ENCODE results near the gene SRSF7. TPM values are rescaled to one million over a fixed set of nuclear protein-coding genes. Genes with fewer than 3 reads are reported as not detected.

SRSF7 gene
- total RNA-seq, 1 donor from 2014 or later = 67.5 TPM

DNA sequence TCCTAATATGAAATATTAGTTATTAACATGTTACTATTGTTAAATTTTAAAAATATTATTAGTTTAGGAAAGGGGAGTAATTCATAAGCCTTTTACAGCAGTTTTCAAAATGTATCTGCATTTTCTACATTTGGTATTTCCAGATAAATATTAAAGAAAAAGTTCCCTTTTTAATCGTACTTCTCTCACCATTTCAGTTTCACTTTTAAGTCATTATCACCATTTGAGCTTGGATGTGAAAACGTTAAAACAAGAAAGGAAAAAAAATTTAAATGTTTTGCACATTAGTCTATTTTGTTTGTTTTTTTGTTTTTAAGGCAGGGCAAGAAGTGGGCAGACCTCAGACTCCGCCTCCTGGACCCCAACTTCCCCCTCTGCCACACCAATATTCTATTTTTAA is 3.3 kb upstream of the SRSF7 start:
- Mint-ChIP-seq H3K4me1 (ENCODE audit: low read depth) (peaks cover 13% of the 10 kb centered on the region), H3K27me3 (ENCODE audit: low read depth) (no peaks in the 10 kb centered on the region), H3K9me3 (ENCODE audit: low read depth) (no peaks in the 10 kb centered on the region), H3K4me3 (ENCODE audit: unreplicated experiment) (no peak overlapping the region), H3K36me3 (ENCODE audit: low read depth) (peaks cover 3% of the 10 kb centered on the region), H3K27ac (ENCODE audit: unreplicated experiment) (no peak overlapping the region)
- DNase-seq (ENCODE audit: low spot score) = no peak
- TF ChIP-seq, protein P1, sequence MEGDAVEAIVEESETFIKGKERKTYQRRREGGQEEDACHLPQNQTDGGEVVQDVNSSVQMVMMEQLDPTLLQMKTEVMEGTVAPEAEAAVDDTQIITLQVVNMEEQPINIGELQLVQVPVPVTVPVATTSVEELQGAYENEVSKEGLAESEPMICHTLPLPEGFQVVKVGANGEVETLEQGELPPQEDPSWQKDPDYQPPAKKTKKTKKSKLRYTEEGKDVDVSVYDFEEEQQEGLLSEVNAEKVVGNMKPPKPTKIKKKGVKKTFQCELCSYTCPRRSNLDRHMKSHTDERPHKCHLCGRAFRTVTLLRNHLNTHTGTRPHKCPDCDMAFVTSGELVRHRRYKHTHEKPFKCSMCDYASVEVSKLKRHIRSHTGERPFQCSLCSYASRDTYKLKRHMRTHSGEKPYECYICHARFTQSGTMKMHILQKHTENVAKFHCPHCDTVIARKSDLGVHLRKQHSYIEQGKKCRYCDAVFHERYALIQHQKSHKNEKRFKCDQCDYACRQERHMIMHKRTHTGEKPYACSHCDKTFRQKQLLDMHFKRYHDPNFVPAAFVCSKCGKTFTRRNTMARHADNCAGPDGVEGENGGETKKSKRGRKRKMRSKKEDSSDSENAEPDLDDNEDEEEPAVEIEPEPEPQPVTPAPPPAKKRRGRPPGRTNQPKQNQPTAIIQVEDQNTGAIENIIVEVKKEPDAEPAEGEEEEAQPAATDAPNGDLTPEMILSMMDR (IDR thresholded peaks at IDR 0.05) = no peak

DNA sequence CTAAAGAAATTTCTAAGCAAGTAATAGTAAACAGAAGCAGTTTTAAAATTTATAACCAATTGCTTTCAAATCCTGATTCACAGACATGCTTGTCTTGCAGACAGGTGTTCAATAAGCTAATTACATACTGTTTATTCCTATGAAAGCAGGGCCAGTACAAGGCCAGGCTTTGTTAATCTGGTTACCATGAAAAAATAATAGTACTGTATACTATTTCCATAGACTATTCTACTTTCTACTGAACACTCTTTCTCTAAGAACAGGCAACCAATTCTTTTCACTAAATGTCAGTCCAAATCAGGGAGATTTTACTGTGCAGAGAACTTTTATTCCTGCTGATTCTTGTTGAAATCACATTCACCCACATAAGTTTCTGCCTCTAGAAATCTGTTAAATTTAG is 2.9 kb upstream of the SRSF7 start:
- no peak overlapping the region for H3K4me3 Mint-ChIP-seq (ENCODE audit: unreplicated experiment)
- DNase-seq (ENCODE audit: low spot score) = no peak
- H3K36me3 Mint-ChIP-seq (ENCODE audit: low read depth) = peaks cover 4% of the 10 kb centered on the region
- H3K9me3 Mint-ChIP-seq (ENCODE audit: low read depth) = no peaks in the 10 kb centered on the region
- H3K27me3 Mint-ChIP-seq (ENCODE audit: low read depth) = no peaks in the 10 kb centered on the region
- TF ChIP-seq, protein P1 (IDR thresholded peaks at IDR 0.05) = no peak
- peaks cover 16% of the 10 kb centered on the region for H3K4me1 Mint-ChIP-seq (ENCODE audit: low read depth)
- no peak overlapping the region for H3K27ac Mint-ChIP-seq (ENCODE audit: unreplicated experiment)

DNA sequence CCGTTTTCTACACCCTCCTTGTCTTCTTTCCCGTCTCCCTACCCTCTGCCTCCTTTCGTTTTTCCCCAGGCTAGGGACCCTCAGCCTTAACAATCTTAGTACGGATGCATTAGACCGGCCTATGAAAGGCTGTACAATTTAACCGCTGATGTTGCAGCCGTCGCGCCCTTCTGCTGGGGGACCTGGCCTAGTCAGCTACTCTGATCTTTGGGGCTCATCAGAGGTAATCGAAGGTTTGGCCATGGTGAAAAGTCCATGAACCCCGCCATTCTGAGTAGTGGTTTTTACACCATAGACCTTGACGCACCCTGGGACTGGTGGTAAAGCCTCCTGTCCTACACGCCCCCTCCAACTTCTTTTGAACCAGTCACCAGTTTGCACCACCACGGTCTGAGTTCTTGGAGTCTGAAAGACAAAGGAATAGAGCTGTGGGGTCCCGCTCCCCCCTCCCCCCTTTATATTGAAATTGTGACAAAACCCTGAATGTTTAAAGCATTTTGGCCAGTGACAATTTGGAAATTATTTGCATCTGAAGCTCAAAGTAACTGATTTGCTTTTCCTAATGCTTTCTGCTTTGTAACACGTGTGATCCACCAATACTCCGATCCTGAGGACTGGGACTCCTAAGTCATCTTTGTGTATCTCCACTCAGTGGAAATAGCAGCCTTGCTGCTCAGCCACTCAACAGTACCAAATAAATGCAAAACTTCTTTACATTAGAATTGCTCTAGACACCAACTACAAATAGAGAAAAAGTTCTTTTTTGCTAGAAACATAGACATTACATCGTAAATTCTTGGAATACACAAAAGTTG is 642 bp upstream of the SRSF7 start:
- Mint-ChIP-seq H3K9me3 (ENCODE audit: low read depth) (no peaks in the 10 kb centered on the region), H3K4me1 (ENCODE audit: low read depth) (peaks cover 31% of the 10 kb centered on the region), H3K27me3 (ENCODE audit: low read depth) (no peaks in the 10 kb centered on the region), H3K27ac (ENCODE audit: unreplicated experiment) (peak overlapping the region; percentile 95), H3K36me3 (ENCODE audit: low read depth) (peaks cover 21% of the 10 kb centered on the region), H3K4me3 (ENCODE audit: unreplicated experiment) (peak overlapping the region; percentile 89)
- TF ChIP-seq, protein P1 (IDR thresholded peaks at IDR 0.05) = no peak
- DNase-seq (ENCODE audit: low spot score) = no peak

DNA sequence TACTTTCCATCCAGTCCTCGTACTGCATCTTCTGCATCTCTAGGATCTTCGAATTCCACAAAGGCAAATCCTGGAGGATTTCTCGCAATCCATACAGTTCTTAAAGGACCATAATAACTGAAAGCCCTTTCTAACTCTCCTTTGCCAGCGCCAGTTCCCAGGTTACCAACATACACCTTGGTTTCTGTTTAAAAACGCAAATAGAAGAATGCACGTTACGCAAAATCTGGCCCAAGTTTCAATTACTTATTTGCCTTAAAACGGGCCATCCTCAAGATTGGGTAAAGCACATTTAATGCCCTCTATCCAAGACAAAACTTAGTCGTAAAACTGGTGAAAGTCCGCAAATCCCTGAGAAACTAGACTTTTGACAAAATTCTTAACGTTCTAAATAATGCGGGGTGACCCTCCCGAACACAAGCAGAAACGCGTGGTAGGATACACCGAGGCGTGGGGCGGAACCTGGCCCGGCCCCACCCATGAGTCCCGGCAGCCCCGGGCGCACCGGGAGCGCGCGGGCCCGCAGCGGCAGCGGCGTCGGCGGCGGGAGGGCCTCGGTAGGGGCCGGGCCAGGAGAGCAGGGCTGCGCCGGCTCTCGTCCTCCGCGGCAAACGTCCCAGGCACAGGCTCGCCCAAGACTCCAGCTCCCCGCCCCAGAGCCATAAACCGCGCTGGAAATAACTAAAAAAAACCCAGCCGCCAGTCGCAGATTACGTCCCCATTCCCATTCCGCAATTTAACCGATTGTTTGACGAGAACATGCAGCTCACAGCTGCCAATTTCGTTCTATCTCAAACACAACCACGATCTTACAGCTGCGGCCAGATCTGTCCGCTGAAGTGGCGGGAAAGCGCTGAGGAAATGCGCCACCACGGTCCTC is 910 bp downstream of the SRSF7 start:
- Mint-ChIP-seq H3K4me1 (ENCODE audit: low read depth) (peaks cover 38% of the 10 kb centered on the region), H3K36me3 (ENCODE audit: low read depth) (peaks cover 37% of the 10 kb centered on the region), H3K27ac (ENCODE audit: unreplicated experiment) (peak overlapping the region; percentile 95), H3K4me3 (ENCODE audit: unreplicated experiment) (peak overlapping the region; percentile 89), H3K9me3 (ENCODE audit: low read depth) (no peaks in the 10 kb centered on the region), H3K27me3 (ENCODE audit: low read depth) (no peaks in the 10 kb centered on the region)
- TF ChIP-seq, protein P1 (IDR thresholded peaks at IDR 0.05) = no peak
- no peak for DNase-seq (ENCODE audit: low spot score)

All from chondrocyte (in vitro differentiated cells).